Activated effector memory CD4-positive, alpha-beta T cell treated with Interleukin-2 at 50 U/mL for 16 hours (primary cell): ENCODE measurements around the gene VAV2.

Experiments used
- DNase-seq: peaks from one replicate; pipeline ENCODE4 v3.0.0-alpha.2; 2020

Gene VAV2

GRCh38 chr9:133830711-133831110 lies 161.4 kb downstream of the VAV2 start:
- no peak for DNase-seq

DNA sequence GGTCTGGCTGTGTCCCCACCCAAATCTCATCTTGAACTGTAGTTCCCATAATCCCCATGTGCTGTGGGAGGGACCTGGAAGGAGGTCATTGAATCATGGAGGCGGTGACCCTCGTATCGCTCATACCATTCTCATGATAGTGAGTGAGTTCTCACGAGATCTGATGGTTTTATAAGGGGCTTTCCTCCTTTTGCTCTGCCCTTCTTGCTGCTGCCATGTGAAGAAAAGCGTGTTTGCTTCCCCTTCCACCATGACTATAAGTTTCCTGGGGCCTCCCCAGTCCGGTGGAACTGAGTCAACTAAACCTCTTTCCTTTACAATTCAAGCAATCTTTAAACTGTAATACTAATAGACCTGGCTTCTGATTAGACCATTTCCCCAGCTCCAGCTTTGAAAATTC lies 161.8 kb downstream of the VAV2 start:
- DNase-seq: no peak

DNA sequence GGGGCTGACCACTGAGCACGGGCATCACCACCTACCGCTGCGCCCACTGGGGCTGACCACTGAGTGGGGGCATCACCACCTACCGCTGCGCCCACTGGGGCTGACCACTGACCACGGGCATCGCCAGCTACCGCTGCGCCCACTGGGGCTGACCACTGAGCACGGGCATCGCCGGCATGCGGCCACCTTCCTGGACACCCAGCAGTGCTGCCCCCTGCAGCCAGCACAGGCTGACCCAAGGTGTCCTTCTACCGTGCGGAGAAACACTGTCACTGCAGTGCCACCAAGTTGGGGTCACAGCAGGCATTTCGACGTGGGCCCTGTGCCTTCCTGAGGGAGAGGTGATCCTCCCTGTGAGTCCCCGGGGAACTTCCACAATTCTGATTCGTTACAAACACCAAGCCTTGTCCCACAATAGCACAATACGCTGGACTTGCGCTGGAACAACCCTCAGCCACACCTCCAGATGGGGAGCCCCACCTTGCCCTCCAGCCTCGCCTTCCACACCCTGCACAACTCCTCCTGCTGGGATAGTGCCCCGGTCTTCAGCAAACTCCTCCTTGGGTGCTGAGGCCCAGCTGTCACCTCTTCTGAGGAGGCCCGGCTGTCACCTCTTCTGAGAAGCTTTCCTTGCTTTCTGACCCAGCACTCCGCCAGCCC lies 163.7 kb downstream of the VAV2 start:
- no peak for DNase-seq

GRCh38 chr9:133826289-133827085 lies 165.6 kb downstream of the VAV2 start:
- DNase-seq: no peak

- no peak for DNase-seq
These were observed 166.4 kb downstream of the VAV2 start for GRCh38 chr9:133825555-133826218.

DNA sequence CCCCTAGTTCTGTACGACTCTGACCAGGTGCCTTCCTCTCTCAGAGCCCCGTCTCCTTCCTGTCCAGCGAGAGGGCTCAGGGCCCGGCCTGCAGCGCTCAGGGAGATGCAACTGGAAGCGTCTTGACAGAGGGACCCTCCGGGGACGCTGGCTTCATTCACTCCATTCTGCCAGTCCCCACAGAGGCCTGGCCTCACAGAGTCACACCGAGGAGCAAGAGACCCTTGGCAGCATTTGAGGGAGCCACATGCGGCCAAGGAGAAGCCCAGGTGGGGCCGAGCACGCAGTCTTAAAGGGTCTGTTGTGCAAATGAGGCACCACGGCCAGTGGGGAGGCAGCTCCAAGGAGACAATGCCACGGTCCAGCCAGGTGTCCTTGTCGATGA lies 167.3 kb downstream of the VAV2 start:
- DNase-seq: no peak

DNA sequence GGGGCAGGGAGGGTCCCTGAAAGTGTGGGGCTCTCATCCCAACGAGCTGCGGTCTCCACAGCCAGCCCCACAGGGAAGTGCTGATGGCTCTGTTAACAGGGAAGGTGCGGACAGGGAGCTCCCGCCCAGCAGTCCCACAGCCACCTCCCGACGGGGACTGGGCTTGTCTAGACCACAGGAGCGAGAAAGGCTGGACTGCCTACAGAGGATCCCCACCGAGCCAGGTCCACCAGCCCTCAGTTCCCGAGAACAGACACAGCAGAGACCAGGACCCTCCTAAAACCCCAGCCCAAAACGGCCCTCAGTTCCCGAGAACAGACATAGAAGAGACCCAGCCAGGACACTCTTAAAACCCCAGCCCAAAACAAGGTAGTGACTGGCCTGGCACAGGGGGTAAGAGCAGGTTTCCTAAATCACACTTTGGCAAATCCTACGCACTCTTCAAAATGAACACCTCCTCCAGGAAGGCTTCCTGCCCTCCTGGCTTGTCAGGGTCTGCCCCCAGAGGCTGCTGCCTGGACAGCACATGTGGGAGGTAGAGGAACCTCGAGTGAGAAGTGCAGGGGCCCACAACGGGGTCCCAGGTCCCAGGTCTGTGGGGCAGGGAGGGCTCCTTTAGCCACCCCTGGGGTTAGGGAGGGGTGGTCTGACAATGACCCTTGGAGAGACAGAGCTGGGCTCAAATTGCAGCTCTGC lies 167.9 kb downstream of the VAV2 start:
- DNase-seq: no peak

DNA sequence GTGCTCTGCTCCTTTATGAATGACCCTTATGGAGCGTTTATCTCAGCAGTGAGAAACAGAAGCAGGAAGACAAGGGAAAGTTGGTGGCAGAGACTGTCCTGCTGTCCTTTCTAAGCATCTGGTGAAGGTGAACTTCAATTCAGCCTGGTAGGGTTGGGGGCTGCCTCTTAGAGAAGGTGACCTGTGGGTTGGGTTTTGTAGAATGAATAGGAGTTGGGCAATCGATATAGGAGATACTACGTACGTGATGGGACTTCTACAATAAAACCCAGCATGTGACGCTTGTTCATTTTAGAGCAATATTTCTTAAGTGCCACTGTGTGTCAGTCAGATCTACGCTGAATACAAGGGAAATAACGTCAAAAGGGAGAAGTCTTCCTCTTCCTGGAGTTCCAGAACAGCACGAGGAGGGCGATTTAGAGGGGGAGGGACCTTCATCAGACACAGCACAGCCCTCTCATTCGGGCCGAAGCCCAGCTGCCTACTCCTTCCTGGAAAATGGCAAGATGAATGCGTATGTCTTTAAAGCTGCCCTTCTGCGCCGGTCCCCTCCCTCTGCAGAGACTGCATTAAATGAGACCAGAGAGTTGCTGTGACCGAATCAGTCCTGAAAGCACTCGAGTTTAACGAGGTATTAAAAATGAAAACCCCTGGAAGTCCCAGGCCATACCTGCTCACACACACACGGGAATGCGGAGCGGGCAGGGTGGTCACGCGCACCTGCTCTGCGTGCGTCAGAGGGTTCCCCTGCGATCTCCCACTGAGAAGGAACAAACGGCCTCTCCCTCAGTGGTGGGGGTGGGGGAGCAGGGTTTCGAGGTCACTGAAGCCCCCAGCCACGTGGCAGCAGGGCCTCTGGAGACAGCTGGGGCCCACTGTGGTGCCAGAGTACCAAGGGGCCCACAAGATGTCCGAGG lies 168.7 kb downstream of the VAV2 start:
- no peak for DNase-seq

DNA sequence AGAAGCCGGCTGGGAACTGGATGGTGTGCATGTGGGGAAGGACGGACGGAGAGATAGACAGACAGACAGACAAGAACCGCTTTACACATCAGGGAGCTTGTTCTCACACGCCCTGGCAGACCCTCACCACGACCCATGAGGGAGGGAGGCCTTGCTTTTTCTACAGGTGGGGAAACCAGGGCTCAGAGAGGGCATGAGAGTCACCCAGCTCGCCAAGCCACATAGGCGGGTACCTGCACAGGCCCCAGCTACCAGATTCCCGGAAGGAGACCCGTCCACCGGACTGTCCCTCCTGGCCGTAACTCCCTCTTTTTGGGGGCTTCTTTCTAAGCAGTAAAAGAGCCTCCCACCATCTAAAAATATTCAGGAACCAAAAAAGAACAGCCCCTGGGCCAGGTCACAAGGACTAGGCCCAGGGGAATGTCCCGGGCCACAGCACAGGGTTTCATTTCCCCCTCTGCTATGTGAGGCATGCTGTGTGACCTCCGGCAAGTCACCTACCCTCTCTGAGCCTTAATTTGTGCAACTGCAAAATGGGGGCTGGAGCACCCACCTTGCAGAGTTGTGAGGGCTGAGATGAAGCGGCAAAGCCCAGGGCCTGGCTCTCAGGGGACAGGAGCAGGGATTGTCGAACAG lies 169.6 kb downstream of the VAV2 start:
- DNase-seq: no peak

DNA sequence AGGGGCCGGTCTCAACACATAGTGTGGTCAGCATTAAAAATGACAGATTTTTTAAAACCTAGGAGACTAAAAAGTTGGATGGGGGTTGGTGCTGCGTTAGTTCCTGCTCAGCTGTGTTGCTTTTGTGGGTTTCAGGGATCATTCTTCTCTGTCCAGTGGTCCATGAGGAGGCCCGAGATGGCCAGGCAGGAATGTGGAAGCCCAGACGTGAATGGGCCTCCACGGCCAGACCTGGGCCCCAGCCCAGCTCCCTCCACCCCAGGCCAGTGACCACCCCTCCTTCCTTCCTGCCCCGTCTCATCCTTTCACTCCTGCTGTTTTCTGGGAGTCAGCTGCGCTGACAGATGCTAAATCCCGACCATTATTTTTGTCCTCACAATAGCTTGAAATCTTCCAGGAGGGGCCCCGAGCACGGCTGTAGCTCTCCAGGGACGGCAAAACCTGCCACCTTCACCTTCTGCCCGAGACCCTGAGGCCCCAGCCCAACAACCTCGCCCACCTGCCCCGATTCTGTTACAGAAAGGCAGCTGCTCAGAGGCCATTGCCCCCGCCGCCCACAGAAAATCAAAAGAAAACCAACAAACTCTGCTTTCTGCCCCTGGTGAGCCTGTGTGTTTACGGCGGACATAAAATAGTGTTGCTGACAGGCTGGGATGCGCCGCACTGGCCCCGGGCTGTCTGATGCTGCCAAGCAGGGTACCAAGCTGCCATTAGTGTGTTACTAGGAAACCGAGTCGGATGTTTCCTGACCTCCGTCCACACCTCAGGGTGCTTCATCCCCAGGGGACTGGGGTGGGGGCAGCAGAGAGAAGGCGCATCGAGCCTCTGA lies 170.3 kb downstream of the VAV2 start:
- DNase-seq: no peak

DNA sequence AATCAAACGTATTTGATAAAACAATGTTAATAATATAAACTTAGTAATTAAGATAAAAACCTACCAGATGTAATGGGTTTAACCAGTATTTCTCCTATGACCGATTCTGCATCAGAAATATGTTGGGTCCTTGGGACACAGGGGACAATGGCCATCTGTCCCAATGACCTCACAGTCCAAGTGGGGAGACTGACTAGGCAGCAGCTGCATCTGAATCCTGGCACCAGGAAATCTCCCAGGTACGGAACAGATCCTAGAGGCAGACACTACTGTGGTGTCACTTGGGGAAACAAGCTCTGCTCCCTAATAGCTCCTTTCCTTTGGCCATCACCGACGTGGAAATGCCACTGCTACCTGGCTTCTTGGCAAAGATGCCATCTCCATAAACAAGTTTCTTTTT lies 172.2 kb downstream of the VAV2 start:
- DNase-seq: no peak

DNA sequence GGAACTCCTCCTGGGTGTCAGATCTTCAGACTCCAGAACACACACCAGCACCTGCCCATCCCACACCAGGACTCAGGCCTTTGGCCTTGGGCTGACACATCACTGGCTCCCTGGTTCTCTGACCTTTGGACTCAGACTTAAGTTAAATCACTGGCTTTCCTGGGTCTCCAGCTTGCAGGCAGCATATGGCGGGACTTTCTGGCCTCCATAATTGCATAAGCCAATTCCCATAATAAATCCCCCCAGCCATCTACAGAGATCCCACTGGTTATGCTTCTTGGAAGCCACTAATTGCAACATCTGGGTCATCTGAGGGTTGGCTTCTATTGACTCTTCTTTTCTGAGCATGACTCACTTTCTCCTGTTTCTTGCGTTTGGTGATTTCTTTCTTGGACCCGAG lies 173.7 kb downstream of the VAV2 start:
- no peak for DNase-seq

GRCh38 chr9:133815781-133816180 lies 176.3 kb downstream of the VAV2 start:
- DNase-seq: no peak

- no peak for DNase-seq
These were observed 177.4 kb downstream of the VAV2 start for GRCh38 chr9:133814586-133815208.

GRCh38 chr9:133813749-133814585 lies 178.2 kb downstream of the VAV2 start:
- no peak for DNase-seq

- DNase-seq: no peak
These were observed 179.0 kb downstream of the VAV2 start for GRCh38 chr9:133812941-133813748.

DNA sequence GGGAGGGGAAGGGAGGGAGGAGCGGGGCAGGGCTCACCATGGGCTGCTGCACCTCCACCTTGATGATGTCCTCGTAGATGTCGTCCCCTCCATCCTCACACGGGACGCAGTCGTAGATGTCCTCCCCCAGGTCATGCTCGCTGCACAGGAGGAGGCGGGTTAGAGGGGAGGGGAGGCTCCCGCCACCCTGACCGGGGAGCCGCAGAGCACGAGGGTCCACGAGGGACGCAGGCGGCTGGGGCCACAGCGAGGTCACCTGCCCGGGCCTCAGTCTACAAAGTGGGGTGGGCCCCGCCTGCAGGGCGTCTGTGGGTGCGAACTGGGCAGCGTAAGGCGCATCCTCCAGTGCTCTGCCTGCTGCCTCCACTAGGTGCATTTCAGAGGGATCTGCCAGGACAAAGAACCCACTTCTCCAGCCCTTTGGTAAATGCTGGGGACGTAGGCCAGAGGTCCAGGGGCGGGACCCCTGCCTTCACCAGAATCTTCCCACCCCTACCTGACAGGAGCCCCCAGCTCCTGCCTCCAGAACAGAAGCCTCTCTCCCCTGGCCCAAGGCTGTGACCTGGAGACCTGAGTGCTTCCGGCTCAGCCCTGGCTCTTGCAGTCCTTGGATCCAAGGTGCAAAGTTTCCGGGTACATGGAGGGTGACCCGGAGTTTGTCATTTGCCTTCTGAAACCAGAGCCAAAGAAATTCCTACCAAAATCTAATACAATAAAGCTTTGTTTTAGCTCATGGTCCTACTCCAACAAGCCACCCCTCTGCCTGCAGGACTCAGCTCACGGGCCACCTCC lies 179.9 kb downstream of the VAV2 start:
- DNase-seq: no peak

GRCh38 chr9:133811471-133811870 lies 180.7 kb downstream of the VAV2 start:
- no peak for DNase-seq
